Activated CD4-positive, CD25-positive, alpha-beta regulatory T cell treated with anti-CD3 and anti-CD28 coated beads, Interleukin-2, amount 50 U/mL, for 24 hours (primary cell): ENCODE measurements around the gene MIAT.

Source experiments
- ATAC-seq, 2 donors: fragments of 150-1000 bp; cut with Tn5 transposase; one replicate each; pipeline ENCODE4 v1.10.0; 2021; ENCODE audit warnings: mild to moderate bottlenecking in 1 of 2, moderate library complexity in 1 of 2

Gene MIAT

DNA sequence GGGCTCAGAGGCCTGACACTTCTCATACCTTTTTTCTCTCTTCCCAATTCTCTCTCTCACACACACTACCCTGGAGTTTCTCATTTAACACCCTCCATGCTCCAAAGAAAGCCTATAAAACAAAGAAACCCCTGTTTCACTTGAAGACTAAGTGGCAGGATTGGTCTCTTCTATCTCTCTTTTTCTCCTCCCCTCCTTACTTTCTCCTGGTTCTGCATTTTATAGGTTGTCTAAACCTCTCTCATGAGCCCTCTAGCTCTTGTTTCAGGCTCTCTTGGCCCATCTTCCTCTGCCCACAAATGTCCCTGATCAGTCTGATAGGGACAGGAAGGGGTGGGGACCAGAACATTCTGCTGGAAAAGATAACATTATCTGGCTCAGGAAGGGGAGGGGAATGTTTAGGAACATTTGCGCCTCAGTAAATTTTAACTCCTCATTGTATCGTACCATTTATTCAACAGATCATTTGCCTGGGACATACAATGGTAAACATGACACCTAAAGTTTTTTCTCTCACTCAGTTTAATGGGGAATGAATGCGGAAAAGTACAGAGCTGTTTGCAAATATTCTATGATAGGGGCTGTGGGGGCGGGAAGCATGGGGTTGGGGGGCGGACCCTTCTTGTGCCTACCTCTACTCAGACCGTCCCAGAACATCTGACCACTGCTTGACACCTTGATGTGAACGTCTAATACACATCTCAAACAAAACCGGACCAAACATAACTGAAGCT is 24.8 kb upstream of the MIAT start:
- no peak for ATAC-seq

DNA sequence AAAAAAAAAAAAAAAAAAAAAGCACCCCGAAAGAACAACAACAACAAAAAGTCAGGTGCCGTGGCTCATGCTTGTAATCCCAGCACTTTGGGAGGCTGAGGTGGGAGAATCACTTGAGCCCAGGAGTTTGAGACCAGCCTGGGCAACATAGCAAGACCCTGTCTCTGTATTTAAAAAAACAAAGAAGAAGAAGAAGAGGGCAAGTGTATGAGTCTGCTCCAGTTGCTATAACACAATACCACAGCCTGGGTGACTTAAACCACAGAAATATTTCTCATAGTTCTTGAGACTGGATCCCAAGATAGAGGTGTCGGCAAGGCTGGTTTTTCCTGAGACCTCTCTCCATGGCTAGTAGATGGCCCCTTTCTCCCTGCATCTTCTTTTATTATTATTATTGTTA is 23.2 kb upstream of the MIAT start:
- ATAC-seq, result no peak

DNA sequence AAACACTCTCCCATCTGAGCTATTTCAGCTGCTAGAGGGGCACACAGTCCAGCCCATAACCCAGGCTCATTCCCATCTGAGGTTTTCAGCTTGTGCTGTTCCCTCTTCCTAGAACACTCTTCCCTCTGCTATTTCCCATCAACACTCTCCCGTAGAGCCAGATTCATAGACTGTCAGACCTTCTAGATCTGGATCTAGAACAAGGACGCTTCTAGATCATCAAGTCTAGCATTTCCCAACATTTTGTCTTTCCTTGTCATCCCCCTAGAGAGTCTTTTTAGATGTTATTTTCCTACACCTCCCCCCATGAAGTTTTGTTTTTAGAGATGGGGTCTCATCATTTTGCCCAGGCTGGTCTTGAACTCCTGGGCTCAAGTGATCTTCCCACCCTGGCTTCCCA is 22.3 kb upstream of the MIAT start:
- no peak for ATAC-seq

DNA sequence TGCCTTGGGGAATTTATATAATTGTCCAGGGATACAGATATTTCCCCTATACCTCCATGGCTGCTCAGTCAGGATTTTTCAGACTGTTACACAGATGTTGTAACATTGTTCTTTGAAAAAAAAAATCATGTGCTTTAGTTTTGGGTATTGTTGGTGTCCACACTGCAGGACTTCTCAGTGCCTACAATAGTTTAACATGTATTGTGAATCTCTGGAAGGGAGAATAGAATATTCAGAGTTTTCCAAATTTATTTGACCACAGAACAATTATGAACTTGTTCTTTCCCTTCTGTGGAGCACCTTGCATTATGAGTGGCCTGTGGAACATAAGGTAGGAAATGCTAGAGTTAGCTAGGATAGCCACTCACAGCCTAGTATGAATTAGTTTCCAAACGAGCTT is 21.1 kb upstream of the MIAT start:
- no peak for ATAC-seq

DNA sequence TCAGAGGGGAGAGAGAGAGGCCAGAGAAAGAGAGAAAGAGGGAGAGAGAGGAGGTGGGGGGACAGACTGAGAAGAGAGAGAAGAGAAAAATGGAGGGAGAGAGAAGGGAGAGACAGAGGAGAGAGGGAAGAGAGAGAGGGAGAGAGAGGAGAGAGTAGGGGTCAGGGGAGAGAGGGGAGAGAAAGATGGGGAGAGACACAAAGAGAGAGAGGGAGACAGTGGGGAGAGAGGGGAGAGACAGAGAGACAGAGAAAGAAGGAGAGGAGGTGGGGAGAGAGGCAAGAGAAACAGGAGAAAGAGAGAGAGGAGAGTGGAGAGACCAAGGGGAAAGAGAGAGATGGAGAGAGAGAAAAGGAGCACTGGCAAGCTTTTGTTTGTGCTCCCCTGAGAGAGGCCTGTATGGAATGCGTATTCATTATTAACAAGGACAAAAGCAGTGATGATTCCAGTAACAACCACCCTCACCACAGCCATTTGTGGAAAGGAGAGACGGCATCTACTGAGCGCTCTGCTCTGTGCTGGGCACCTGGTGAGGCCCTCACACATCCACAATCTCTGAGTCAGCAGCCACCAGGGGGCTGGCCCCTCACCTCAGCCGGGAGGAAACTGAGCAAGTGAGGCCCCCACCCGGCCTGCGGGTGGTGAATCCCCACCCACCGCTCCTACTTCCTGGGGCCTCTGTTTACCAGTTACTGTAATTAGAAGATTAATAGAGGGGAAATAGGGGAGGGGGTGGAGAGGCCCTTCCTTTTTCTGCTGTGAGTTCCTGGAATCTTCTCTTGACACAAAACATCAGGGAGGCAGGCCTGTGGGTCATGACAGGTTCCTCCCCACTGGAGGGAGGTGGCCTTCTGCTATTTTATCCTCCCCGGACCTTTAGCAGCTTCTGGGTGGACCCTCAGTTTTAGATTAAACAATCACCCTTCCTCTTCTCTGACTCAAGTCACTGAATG is 14.6 kb upstream of the MIAT start:
- ATAC-seq, result peak; percentile 96

DNA sequence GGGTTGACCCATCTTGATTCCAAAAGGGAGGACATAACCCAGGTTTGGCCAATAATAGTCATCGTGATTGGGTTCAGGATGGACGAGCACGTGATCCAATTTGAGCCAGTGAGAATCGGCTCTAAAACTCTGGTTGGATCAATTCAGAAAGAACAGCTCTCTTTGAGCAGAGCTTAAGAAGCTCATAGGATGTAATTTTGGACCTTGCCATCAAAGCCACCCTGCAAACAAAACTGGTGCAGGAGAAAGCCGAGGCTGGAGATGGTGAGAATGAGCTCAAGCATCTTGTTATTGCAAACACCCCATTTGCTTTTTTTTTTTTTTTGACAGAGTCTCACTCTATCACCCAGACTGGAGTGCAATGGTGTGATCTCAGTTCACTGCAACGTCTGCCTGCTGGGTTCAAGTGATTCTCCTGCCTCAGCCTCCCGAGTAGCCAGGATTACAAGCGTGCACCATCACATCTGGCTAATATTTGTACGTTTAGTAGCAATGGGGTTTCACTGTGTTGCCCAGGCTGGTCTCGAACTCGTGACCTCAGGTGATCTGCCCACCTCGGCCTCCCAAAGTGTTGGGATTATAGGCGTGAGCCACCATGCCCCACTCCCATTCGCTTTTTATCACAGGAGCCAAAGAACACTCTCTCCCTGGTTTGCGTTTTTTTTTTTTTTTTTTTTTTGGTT is 13.8 kb upstream of the MIAT start:
- no peak for ATAC-seq

DNA sequence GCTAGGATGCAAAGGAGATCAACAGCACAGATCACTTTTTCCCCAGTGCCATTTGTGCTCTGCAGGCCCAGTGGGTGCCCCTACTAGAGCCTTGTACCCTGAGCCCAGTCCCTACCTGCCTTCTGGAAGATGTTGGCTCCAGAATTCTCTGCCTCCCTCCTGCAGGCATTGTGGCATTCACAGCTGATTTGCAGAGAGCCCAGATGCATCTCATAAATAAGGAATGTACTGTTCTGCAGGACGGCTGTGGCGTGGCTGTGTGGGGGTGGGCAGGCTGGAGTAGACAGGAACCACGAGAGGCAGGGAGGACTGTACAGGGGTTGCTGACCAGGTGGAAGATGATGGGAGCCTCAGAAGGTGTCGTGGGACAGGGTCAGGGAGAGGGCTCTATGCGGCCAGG is 11.2 kb upstream of the MIAT start:
- ATAC-seq, result no peak

DNA sequence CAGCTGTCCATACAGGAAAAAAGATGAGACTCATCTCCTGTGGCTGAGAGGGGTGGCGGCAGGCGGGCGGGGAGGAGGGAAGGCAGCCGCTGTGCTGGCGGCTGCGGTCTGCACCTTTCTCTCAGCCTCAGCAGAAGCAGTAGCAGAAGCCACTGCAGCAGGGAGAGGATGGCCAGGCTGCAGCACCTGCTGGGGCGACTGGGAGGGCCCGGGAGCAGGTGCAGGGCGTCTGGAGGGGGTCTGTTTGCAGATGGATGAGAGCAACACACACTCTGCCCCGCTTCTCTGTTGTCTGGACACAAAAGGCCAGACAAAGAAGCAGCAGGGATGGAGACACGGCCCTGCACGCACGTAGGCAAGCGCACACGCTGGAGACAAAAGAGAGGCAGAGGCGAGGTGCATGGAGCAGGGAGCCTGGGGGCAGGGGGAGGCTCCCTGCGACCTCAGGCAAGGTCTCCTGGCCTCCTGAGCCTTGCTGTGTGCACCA is 9.3 kb upstream of the MIAT start:
- ATAC-seq, result no peak

DNA sequence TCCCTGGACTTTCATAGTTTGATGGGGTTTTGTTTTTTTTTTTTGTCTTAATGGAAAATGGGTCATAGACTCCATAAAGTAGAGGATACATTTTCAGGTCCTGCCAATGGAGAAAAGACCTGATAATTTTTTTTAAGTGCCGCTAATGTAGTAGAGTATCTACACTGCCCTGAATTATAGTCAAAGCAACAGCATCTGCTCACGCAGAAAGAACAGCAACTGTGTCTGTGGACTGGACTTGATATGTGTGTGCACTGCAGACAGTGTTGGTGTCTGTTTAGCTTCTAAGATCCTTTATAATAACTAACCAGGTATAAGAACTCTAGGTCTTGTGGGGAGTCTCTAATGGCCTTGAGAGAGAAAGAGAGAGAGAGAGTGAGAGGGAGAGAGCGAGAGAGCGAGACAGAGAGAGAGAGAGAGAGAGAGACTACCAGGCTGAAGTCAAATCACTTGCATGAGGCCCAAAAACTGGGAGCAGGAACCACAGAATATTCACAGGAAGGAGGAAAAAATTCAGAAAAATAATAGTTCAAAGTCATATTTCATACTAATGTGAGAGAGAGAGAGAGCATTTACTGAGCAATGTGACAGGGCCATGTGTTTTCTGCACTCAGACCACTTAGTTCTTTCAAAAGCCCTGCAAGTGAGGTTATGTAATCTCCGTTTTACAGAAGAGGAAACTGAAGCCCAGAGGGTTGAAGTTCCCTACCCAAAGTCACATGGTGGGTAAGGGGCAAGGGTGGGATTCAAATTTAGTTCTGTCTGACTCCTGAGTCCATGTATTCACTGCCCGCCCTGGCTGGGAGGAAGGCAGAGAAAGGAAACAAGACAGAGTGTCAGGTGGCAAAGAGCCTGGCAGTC is 8.6 kb upstream of the MIAT start:
- no peak for ATAC-seq

DNA sequence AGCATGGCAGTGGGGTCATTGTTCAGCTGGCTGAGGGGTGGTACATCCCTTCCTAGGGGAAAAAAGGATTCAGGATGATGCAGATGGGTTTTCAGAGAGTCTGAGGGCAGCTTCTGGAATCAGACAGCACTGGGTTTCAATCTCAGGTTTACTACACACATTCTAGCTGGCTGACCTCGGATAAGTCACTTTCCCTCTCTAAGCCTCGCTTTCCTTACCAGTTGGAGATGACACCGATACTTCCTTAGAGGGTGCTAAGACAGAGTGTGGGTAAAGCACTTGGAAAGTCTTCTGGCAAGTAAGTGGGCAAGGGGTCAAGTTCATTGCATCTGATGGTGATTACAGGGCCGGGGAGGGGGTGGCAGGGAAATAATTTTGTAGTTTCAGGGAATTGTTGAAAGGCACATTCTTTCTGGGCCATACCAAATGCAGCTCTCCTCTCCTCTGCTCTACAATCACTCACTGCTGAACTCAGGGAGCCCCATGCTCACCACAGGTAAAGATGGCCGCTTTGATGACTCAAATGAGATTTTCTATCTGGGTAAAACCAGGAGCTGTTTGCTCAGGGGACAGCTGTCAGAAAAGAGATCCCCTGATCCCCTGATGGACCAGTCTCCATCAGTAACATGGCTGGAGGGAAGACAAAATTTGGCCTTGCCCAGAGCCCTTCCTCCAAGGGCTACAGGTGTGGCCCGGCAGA is 6.5 kb upstream of the MIAT start:
- ATAC-seq, result peak; percentile 51 to 60

DNA sequence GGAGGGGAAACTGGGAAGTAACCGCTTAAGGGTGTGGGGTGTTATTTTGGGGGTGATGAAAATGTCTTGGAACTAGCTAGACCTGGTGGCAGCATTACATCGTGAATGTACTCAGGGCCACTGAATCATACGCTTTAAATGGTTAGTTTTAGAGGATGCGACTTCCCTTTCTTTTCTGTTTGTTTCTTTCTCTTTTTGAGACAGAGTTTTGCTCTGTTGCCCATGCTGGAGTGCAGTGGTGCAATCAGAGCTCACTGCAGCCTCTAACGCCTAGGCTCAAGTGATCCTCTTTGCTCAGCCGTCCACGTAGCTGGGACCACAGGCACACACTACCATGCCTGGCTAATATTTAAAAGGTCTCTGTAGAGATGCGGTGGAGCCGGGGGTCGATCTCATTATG is 5.6 kb upstream of the MIAT start:
- ATAC-seq, result no peak

DNA sequence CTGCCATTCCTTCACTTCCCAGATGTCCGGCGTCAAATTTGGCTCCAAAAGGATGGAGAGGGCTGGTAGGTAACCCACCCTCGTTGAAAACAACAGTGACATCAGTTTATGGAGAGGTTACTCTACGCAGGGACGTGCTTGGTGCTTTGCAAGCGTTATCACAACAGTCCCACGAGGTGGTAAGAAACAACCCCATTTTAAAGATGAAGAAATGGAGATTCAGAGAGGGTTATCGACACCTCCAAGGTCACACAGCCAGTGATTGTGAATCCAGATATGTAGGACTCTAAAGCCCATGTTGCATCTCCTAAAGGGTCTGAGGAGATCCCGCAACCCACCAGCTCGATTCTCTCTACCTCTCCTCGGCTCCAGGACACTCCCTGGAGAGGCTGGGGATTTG is 773 bp downstream of the MIAT start:
- peak in 1 of 2 donors; percentile 15 for ATAC-seq

DNA sequence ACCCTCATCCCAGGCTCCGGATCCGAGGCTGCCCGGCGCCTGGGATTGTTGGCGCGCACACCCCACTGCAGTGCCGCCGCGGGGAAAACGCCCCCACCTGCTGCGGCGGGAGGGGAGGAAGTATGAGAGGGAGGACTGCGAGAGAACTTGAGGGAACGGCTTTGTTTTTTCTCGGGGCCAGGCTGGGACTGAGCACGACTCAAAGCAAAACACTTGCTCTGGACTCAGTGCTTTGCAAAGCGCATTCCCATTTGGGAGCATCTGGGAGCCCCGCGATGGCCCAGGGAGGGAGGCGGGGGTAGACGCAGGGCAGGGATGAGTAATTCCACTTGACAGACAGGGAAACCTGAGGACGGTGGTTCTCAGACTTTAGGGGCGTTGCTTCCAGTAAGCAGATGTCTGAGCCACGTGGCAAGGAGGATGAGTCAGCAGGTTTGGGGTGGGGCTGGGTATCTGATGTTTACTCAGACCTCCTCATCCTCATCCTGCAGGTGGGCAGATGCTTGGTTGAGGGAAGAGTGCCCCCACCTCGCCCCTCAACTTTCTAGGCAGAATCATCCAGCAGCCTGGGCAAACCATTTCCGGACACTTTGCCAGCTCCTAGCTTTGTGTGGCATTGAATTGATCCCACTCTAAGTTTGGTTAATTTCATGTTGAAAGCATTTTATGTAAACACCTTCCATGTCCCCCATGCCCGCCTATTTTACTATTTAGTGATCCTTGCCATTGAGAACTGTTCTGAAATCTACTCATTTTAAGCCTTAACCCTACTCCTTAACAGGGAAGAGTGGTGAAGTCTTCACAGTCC is 1.5 kb downstream of the MIAT start:
- ATAC-seq, result peak; percentile 90 to 93

DNA sequence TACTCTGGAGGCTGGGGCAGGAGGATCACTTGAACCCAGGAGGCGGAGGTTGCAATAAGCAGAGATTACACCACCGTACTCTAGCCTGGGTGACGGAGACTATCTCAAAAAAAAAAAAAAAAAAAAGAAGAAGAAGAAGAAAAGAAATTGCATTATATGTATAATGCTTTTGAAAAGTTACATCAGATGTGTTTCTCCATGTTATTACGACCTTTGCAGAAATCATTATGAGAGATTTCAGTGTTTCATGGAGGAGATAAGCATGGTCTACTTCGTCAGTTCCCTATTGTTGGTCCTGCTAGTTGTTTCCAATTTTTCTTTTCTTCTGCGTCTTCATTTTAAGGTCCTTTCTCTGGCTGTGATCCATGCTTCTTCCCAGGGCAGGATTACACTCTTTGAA is 3.0 kb downstream of the MIAT start:
- no peak for ATAC-seq

DNA sequence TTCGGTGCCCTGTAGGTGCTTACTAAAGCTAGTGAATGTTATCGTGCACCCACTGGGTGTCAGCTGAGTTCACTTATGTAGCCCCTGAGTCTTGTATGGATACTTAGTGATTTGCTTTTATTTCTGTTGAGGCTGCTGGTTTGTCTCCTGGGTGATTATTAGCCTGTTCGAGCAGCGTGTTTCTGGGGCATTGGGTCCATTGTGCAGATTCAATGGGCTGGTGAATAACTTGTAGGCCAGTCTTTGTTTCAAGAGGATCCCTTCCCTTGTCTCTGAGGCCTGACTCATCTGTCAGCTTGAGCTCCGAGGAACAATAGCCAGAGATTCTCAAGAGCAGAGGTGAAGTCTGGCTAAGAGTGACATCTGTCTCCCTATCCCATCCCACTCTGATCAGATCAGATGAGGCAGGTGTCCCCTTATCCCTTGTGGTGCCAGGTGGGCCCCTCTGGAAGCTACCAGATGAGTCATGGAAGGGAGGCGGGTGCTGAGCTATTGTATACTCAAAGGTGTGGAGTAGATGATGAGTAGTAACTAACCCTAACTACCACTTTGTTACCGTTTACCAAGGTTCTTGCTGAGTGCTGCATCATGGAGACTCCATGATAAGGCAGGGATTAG is 3.7 kb downstream of the MIAT start:
- no peak for ATAC-seq

DNA sequence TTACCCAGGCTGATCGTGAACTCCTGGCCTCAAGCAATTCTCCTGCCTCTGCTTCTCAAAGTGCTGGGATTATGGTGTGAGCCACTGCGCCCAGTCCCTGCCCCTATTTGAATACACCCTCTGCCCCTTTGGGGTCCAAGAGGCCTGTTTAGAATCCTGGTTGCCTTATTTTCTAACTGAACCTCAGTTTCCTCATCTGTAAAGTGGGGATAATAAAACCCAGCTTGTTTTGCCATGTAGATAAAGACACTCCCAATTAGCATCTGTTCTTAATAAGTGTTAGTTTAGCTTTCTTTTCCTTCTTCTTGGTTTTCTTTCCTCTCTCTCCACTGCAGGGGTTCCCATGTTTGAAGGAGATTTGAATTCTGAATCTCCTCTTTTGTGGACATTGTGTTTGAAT is 4.8 kb downstream of the MIAT start:
- no peak for ATAC-seq

DNA sequence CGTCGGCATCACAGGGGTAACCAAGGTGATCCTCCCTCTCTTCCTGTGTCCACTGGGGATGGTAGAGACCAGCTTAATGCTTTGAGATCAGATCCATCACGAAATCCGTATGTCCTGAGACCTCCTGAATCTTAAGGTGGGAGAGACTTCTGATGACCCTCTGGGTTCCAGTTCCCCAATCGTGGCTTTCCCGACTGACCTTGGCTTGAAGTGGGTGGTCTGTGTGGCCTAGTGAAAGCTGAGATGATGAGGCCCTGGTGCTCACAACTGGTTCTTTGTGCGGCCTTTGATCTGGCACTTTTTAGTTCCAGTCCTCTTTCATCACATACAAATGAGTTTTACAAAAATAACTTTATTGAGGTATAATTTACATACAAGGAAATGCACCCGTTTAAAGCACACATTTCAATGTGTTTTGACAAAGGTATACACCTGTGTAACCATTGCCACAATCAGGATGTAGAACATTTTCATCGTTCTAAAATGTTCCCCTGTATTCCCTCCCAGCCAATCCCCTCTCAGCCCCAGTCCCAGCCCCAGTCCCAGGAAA is 6.1 kb downstream of the MIAT start:
- ATAC-seq, result no peak

DNA sequence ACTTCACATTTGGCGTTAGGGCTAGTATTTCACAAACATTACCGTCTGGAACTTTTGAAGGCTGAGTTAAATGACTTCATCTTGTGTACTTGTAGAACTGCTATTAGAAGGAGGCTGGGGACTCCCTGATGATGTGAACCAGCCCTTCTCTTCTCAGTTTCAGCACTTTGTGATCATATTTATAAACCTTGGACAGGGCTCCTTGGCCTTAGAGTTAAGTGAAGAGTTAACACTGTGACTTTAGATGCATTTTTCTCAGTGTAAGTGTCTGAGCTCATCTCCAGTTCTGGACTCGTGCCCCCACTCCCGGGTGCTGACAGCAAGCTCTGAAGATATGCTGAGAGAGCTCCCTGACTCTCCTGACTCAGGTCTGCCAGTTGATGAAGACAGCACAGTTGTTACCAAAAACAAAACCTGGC is 8.4 kb downstream of the MIAT start:
- ATAC-seq, result peak in 1 of 2 donors; percentile 11

DNA sequence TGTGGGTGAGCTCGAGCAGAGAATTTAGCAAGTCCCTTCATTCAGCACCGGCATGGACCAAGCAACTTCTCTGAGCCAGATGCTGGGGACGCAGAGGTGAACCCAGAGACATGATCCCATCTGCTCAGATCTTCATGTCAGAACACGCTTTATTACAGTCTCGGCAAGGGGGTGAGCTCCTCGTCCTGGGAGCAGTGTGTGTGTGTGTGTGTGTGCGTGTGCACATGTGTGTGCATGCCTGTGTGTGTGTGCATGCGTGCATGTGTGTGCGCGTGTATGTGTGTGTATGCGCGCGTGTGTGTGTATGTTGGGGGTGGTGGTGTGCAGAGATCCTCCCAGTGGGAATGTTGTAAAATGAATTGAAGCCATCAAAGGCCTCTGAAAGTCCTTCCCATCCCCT is 9.8 kb downstream of the MIAT start:
- no peak for ATAC-seq

DNA sequence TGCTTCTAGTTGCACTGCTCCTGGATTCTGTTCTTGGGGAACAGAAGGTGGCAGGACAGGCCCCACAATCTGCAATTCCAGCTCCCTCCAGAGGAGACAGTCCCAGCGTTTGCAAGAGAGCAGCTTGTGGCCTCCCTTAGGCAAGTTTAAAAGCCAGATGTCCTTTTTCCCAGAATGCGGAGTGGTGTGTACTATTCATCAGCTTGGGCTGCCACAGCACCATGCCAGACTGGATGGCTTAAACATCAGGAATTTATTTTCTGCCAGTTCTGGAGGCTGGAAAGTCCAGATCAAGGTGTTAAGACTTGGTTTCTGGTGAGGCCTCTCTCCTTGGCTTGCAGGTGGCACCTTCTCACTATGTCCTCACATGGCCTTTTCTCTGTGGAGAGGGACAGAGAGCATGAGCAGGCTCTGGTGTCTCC is 11.7 kb downstream of the MIAT start:
- ATAC-seq, result no peak
